ENCODE measurements around the gene AKT3.

The AKT3 gene

GRCh38 chr1:243729956-243730355 lies 120.1 kb downstream of the AKT3 start:
- no peak for DNase-seq
- no peak for TF ChIP-seq CTCF (IDR thresholded peaks at IDR 0.05)
- no peak overlapping the region for H3K4me3 Mint-ChIP-seq

DNA sequence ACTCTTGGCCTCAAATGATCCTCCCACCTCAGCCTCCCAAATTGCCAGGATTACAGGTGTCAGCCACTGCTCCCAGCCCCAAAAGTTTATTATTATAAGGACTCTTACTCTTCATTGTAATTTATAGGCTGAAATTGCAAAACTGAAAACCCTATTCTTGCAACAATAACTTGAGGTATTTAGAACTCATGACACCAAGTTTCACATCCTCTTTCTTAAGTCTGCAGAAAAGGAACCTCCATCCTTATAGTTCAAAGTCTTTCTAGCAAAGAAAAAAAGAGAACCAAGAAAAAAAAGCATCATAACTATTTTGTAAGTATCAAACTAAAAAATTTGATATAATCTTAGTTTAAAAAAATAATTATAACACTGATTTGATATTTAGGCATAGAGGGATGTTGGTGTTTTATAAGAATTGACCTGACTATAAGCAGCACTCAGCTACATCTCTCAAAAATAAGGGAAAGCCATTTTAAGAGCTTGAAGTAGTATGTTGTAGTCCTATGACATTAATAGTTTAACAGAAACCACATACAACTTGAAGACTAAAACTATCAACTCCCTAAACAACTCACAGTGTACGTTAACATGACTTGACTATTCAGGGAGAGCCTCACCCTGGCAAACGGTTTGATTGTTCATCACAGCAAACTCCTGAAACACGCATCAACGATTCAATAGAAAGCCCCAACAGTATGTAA lies 122.4 kb downstream of the AKT3 start:
- H3K4me1 Mint-ChIP-seq: no peaks in the 10 kb centered on the region
- no peak for TF ChIP-seq CTCF (IDR thresholded peaks at IDR 0.05)
- no peak overlapping the region for H3K4me3 Mint-ChIP-seq
- peaks cover 11% of the 10 kb centered on the region for H3K36me3 Mint-ChIP-seq (ENCODE audit: low read depth)
- peaks cover 3% of the 10 kb centered on the region for H3K27me3 Mint-ChIP-seq (ENCODE audit: low read depth, poor library complexity)
- no peaks in the 10 kb centered on the region for H3K9me3 Mint-ChIP-seq
- DNase-seq: no peak
- H3K27ac Mint-ChIP-seq: peak overlapping the region; percentile 5

More at GRCh38 chr1:243729956-243730355, 120.1 kb downstream of the AKT3 start:
- Mint-ChIP-seq H3K27me3 (ENCODE audit: low read depth, poor library complexity) (peaks cover 3% of the 10 kb centered on the region), H3K27ac (no peak overlapping the region), H3K36me3 (ENCODE audit: low read depth) (peaks cover 11% of the 10 kb centered on the region), H3K4me1 (no peaks in the 10 kb centered on the region), H3K9me3 (no peaks in the 10 kb centered on the region)

- DNase-seq: no peak
- Mint-ChIP-seq H3K27ac (no peak overlapping the region), H3K4me1 (no peaks in the 10 kb centered on the region), H3K27me3 (ENCODE audit: low read depth, poor library complexity) (peaks cover 3% of the 10 kb centered on the region), H3K4me3 (no peak overlapping the region), H3K9me3 (no peaks in the 10 kb centered on the region), H3K36me3 (ENCODE audit: low read depth) (peaks cover 11% of the 10 kb centered on the region)
- no peak for TF ChIP-seq CTCF (IDR thresholded peaks at IDR 0.05)
These were observed 123.1 kb downstream of the AKT3 start for GRCh38 chr1:243726806-243727502.

- DNase-seq: no peak
- Mint-ChIP-seq H3K4me1 (no peaks in the 10 kb centered on the region), H3K4me3 (no peak overlapping the region), H3K36me3 (ENCODE audit: low read depth) (peaks cover 11% of the 10 kb centered on the region), H3K27ac (no peak overlapping the region), H3K27me3 (ENCODE audit: low read depth, poor library complexity) (peaks cover 3% of the 10 kb centered on the region), H3K9me3 (no peaks in the 10 kb centered on the region)
- TF ChIP-seq CTCF (IDR thresholded peaks at IDR 0.05): no peak
These were observed 124.2 kb downstream of the AKT3 start for GRCh38 chr1:243725846-243726245.

DNA sequence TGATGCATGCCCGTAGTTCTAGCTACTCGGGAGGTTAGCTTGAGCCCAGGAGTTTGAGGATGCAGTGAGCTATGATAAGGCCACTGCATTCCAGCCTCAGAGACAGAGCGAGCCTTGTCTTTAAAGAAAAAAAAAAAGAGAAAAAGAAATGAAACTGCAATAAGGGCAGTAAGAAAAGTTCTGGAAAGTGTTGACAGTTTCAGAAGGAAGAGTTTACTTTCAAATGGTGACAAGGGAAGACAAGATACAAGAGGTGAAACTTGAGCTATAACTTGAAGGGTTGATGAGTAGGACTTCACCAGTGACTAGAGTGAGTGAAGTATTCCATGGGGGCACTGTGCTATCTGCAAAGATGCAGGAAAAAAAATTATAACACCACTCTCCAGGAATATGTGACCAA lies 125.0 kb downstream of the AKT3 start:
- Mint-ChIP-seq H3K27ac (no peak overlapping the region), H3K36me3 (ENCODE audit: low read depth) (peaks cover 9% of the 10 kb centered on the region), H3K4me3 (no peak overlapping the region), H3K4me1 (no peaks in the 10 kb centered on the region), H3K27me3 (ENCODE audit: low read depth, poor library complexity) (peaks cover 3% of the 10 kb centered on the region), H3K9me3 (no peaks in the 10 kb centered on the region)
- no peak for TF ChIP-seq CTCF (IDR thresholded peaks at IDR 0.05)
- no peak for DNase-seq
